ENCODE data around the gene CYTH1.

DNA sequence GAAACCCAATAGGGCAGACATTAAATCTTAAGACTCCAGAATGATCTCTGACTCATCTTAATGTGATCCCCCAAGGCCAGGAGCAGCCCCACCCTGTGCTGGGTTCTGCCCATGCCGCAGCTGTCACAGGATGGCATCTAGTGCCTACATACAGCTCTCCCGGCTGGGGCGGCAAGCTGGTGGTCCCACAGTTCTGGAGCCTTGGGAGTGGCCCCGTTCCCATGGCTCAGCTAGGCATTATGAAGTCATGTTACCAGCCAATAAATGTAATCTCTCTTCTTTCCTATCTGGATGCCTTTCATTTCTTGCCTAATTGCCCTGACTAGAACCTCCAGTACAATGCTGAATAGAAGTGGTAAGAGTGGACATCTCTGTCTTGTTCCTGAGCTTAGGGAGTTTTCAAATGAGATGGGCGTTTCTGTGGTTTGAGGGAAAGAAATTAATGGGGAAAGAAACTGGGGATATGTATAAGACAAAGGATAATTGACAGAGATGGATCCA is 109.2 kb downstream of the CYTH1 start:
- TF ChIP-seq, protein P1, sequence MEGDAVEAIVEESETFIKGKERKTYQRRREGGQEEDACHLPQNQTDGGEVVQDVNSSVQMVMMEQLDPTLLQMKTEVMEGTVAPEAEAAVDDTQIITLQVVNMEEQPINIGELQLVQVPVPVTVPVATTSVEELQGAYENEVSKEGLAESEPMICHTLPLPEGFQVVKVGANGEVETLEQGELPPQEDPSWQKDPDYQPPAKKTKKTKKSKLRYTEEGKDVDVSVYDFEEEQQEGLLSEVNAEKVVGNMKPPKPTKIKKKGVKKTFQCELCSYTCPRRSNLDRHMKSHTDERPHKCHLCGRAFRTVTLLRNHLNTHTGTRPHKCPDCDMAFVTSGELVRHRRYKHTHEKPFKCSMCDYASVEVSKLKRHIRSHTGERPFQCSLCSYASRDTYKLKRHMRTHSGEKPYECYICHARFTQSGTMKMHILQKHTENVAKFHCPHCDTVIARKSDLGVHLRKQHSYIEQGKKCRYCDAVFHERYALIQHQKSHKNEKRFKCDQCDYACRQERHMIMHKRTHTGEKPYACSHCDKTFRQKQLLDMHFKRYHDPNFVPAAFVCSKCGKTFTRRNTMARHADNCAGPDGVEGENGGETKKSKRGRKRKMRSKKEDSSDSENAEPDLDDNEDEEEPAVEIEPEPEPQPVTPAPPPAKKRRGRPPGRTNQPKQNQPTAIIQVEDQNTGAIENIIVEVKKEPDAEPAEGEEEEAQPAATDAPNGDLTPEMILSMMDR (IDR thresholded peaks at IDR 0.05; ENCODE audit: insufficient read depth, low read depth, low read length) = no peak
- no peak for TF ChIP-seq EZH2 (IDR thresholded peaks at IDR 0.05; ENCODE audit: insufficient read depth, low read length)

All from astrocyte (in vitro differentiated cells and primary cell).